HepG2 (cell line): ENCODE measurements around the gene EXTL1. TPM values are rescaled to one million over a fixed set of nuclear protein-coding genes. Genes with fewer than 3 reads are reported as not detected.

Experiments used
- ATAC-seq: fragments of 200-7000 bp; cut with Tn5 transposase; 3 replicates; pipeline ENCODE4 v1.9.1; 2020; ENCODE audit warnings: mild to moderate bottlenecking, moderate library complexity
- BruUV-seq: library from RNA; stranded (reverse); fragments of 400-500 nt; replicated peaks from 2 replicates; lab custom pipeline; 2021; lab: Mats Ljungman, UMichigan
- CTCF ChIA-PET: fragments of 300-600 bp; formaldehyde crosslinking; extraction: SDS; loops from one replicate; lab custom pipeline; 2021; ENCODE audit warnings: low total read pairs, inconsistent platforms, low intra/inter-chr PET ratio; lab: Yijun Ruan, JAX
- POLR2A ChIA-PET: fragments of 350-600 bp; sonication (Branson Sonifier 250); formaldehyde crosslinking; loops from one replicate; lab custom pipeline; 2020; ENCODE audit warnings: antibody characterized with exemption, inconsistent platforms; lab: Yijun Ruan, JAX
- DNase-seq: peaks from one replicate; pipeline ENCODE4 v3.0.0-alpha.2; 2015; ENCODE audit warnings: low spot score
- FAIRE-seq: peaks from 3 replicates; lab custom pipeline; 2011; peaks lifted over from hg19 to GRCh38; lab: Jason Lieb, UNC
- H2AFZ ChIP-seq: one replicate; pipeline ENCODE4 v1.6.1; 2011; ENCODE audit warnings: low read length, inconsistent platforms
- H3K27ac ChIP-seq: fragments of 300-600 bp; 3 replicates; pipeline ENCODE4 v1.8.0; 2011; ENCODE audit warnings: mixed run types, mild to moderate bottlenecking, mixed read lengths, low read length, inconsistent platforms; ENCODE audit not compliant: insufficient read depth; ENCODE audit errors: extremely low read length
- H3K27me3 ChIP-seq, 2 experiments: fragments of 200-600 bp in 1 of 2; 2 replicates in 1 of 2; 3 replicates in 1 of 2; pipeline versions ENCODE4 v1.6.0 to v1.8.0; 2011; ENCODE audit warnings: low read length in 2 of 2, mild to moderate bottlenecking in 2 of 2, moderate library complexity in 2 of 2, inconsistent platforms in 1 of 2; ENCODE audit not compliant: insufficient read depth in 2 of 2, control insufficient read depth in 1 of 2
- H3K36me3 ChIP-seq, 2 experiments: fragments of 200-600 bp in 1 of 2; replicated peaks in 1 of 2; 2 replicates in 1 of 2; 3 replicates in 1 of 2; pipeline versions ENCODE4 v1.5.1 to v1.8.0; 2011; ENCODE audit warnings: low read length in 2 of 2, inconsistent platforms in 1 of 2; ENCODE audit not compliant: insufficient read depth in 2 of 2, control insufficient read depth in 1 of 2
- H3K4me1 ChIP-seq: 2 replicates; pipeline ENCODE4 v1.5.1; 2012; ENCODE audit warnings: low read length, inconsistent platforms; ENCODE audit not compliant: insufficient read depth
- H3K4me2 ChIP-seq: 2 replicates; pipeline ENCODE4 v1.6.0; 2011; ENCODE audit warnings: low read depth, low read length, inconsistent platforms
- H3K4me3 ChIP-seq, 3 experiments: fragments of 200-600 bp in 1 of 3; sonication (generic), shearing (Covaris generic) in 1 of 3; replicated peaks in 1 of 3; 2 replicates each; pipeline ENCODE4 v1.5.1; 2011 to 2016; ENCODE audit warnings: low read length in 3 of 3, inconsistent platforms in 2 of 3, low read depth in 2 of 3, mild to moderate bottlenecking in 2 of 3, control low read depth in 1 of 3, mixed read lengths in 1 of 3; ENCODE audit not compliant: insufficient read depth in 1 of 3
- H3K79me2 ChIP-seq: one replicate; pipeline ENCODE4 v1.6.1; 2011; ENCODE audit warnings: low read length, inconsistent platforms; ENCODE audit not compliant: insufficient read depth
- H3K9ac ChIP-seq: 2 replicates; pipeline ENCODE4 v1.6.0; 2011; ENCODE audit warnings: mild to moderate bottlenecking, low read depth, low read length, inconsistent platforms; ENCODE audit not compliant: insufficient read depth
- H3K9me3 ChIP-seq: 2 replicates; pipeline ENCODE4 v1.5.1; 2012; ENCODE audit warnings: mild to moderate bottlenecking, low read length
- H4K20me1 ChIP-seq: 2 replicates; pipeline ENCODE4 v1.6.0; 2011; ENCODE audit warnings: inconsistent platforms, mild to moderate bottlenecking, low read length, moderate library complexity; ENCODE audit not compliant: insufficient read depth
- HNF4A ChIP-seq: sonication (generic); formaldehyde crosslinking; IDR thresholded peaks from 2 replicates; pipeline ENCODE4 v1.4.0; 2020; ENCODE audit warnings: missing genetic modification reagents
- KAT8 ChIP-seq: IDR thresholded peaks from 2 replicates; pipeline ENCODE4 v1.6.1; 2016; ENCODE audit warnings: missing genetic modification reagents, missing compliant biosample characterization
- MTA1 ChIP-seq: sonication (generic); formaldehyde crosslinking; IDR thresholded peaks from 2 replicates; pipeline ENCODE4 v1.4.0; 2020; ENCODE audit warnings: missing genetic modification reagents, mild to moderate bottlenecking, borderline replicate concordance
- ZNF281 ChIP-seq: sonication (generic); formaldehyde crosslinking; IDR thresholded peaks from 2 replicates; pipeline ENCODE4 v1.4.0; 2020; ENCODE audit warnings: missing genetic modification reagents, borderline replicate concordance
- ZNF687 ChIP-seq: sonication (generic); formaldehyde crosslinking; IDR thresholded peaks from 2 replicates; pipeline ENCODE4 v1.5.1; 2020; ENCODE audit warnings: mild to moderate bottlenecking, missing genetic modification reagents, moderate library complexity
- ZNF776 ChIP-seq: sonication (generic); formaldehyde crosslinking; IDR thresholded peaks from 2 replicates; pipeline ENCODE4 v1.4.0; 2020; ENCODE audit warnings: mild to moderate bottlenecking, missing genetic modification reagents
- ZSCAN30 ChIP-seq: sonication (generic); formaldehyde crosslinking; IDR thresholded peaks from 2 replicates; pipeline ENCODE4 v1.5.0; 2020; ENCODE audit warnings: mild to moderate bottlenecking, missing genetic modification reagents
- WGBS: methylation state at CpG from one replicate; pipeline ENCODE4 v1.1.6; 2017; ENCODE audit warnings: low lambda C conversion rate; 5-methylcytosine and 5-hydroxymethylcytosine counted together
- in situ Hi-C: cut with HindIII; loops from 2 replicates; pipeline ENCODE4 v1.10.0; 2017; ENCODE audit warnings: low pct_unique_long_range_greater_than_20kb; ENCODE audit not compliant: extremely low pct_ligation_motif_present
- intact Hi-C: fragments of 100-400 bp; cut with micrococcal nuclease; formaldehyde crosslinking; loops from one replicate; pipeline ENCODE4 v1.10.0; 2022; ENCODE audit not compliant: unreplicated experiment
- polyA plus RNA-seq, 8 experiments: library from polyadenylated mRNA; depleted of rRNA in 3 of 8; stranded (reverse) in 7 of 8; unstranded in 1 of 8; fragments of >200 nt; fragmentation: Illumina TruSeq in 4 of 8; extraction: Trizol in 4 of 8; gene quantifications; 2 replicates each; pipeline versions ENCODE4 v1.2.1 to v1.2.3, GENCODE V29; 2011 to 2016; ENCODE audit warnings: low read depth in 4 of 8, missing spikeins in 1 of 8, mixed read lengths in 1 of 8; ENCODE audit not compliant: insufficient read depth in 1 of 8
- total RNA-seq, 5 experiments: library from RNA; depleted of rRNA; stranded (reverse); fragments of >200 nt; fragmentation: Illumina TruSeq; extraction: Trizol; gene quantifications; 2 replicates each; pipeline ENCODE4 v1.2.3, GENCODE V29; 2016; ENCODE audit warnings: low read depth in 1 of 5
- TF ChIP-seq, protein P1 (sequence below): sonication (generic); formaldehyde crosslinking; IDR thresholded peaks from 2 replicates; pipeline ENCODE4 v1.9.0; 2021; ENCODE audit warnings: missing genetic modification reagents, borderline replicate concordance

EXTL1 gene
- total and polyA plus RNA-seq, 2 of the 13 experiments (the other 11 are each of a cell fraction or from before 2014, with no cell fraction given), result 0.35 to 1.0 TPM

DNA sequence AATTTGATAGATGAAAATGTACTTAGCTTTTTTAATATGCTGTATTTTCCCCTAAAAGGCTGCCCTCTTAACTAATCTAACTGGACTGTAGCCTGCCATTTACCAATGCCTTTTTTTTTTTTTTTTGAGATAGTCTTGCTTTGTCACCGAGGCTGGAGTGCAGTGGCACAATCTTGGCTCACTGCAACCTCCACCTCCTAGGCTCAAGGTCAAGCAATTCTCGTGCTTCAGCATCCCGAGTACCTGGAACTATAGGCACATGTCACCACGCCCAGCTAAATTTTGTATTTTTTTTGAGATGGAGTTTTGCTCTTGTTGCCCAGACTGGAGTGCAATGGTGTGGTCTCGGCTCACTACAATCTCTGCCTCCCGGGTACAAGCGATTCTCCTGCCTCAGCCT lies 42.4 kb upstream of the EXTL1 start:
- H2AFZ ChIP-seq, result no peak overlapping the region
- DNase-seq, result no peak
- FAIRE-seq, result no peak
- 90% methylated on average over 7 of the region's 7 CpGs for WGBS
- no peaks in the 10 kb centered on the region for H3K4me1 ChIP-seq
- H3K9ac ChIP-seq, result no peak overlapping the region
- no peak overlapping the region for H3K27ac ChIP-seq
- no peak overlapping the region for H3K4me2 ChIP-seq
- in situ Hi-C loops (no loop called here), intact Hi-C loops (no loop called here)
- ChIA-PET POLR2A (no interaction called here), CTCF (no interaction called here)
- H3K9me3 ChIP-seq, result no peaks in the 10 kb centered on the region
- H3K79me2 ChIP-seq, result no peaks in the 10 kb centered on the region
- ATAC-seq, result no peak
- H3K27me3 ChIP-seq, result no peaks in the 10 kb centered on the region
- BruUV-seq, result no TSS peak
- no peak for TF ChIP-seq ZNF776 (CRISPR knock-in tag)
- TF ChIP-seq KAT8 (CRISPR knock-in tag), result no peak
- no peak for TF ChIP-seq MTA1 (CRISPR knock-in tag)
- TF ChIP-seq, protein P1, sequence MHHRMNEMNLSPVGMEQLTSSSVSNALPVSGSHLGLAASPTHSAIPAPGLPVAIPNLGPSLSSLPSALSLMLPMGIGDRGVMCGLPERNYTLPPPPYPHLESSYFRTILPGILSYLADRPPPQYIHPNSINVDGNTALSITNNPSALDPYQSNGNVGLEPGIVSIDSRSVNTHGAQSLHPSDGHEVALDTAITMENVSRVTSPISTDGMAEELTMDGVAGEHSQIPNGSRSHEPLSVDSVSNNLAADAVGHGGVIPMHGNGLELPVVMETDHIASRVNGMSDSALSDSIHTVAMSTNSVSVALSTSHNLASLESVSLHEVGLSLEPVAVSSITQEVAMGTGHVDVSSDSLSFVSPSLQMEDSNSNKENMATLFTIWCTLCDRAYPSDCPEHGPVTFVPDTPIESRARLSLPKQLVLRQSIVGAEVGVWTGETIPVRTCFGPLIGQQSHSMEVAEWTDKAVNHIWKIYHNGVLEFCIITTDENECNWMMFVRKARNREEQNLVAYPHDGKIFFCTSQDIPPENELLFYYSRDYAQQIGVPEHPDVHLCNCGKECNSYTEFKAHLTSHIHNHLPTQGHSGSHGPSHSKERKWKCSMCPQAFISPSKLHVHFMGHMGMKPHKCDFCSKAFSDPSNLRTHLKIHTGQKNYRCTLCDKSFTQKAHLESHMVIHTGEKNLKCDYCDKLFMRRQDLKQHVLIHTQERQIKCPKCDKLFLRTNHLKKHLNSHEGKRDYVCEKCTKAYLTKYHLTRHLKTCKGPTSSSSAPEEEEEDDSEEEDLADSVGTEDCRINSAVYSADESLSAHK, result no peak
- no peak for TF ChIP-seq ZSCAN30 (CRISPR knock-in tag)
- TF ChIP-seq ZNF687 (CRISPR knock-in tag), result no peak
- TF ChIP-seq ZNF281 (CRISPR knock-in tag), result no peak
- TF ChIP-seq HNF4A (CRISPR knock-in tag), result no peak
- TF ChIP-seq, all 625 proteins: peak for 0
- H4K20me1 ChIP-seq, result no peaks in the 10 kb centered on the region
- no peak overlapping the region for H3K4me3 ChIP-seq
- peaks cover 18 to 58% of the 10 kb centered on the region in 2 experiments for H3K36me3 ChIP-seq
